Nephron progenitor cell (in vitro differentiated cells): ENCODE data around the gene LMF2.
"Not testable (repeated sequence)": the region's sequence is repeated elsewhere in the genome, so short reads cannot be mapped to it uniquely, and the experiment has no call there.

Experiments
- DNase-seq: peaks from one replicate; pipeline ENCODE4 v3.0.0; 2021
- H3K27ac Mint-ChIP-seq: 2 replicates; pipeline ENCODE4 v1.8.0; 2021; ENCODE audit warnings: mild to moderate bottlenecking, moderate library complexity, mixed read lengths
- H3K27me3 Mint-ChIP-seq: 2 replicates; pipeline ENCODE4 v1.8.0; 2021; ENCODE audit warnings: mild to moderate bottlenecking, low read depth, mixed read lengths; ENCODE audit not compliant: poor library complexity
- H3K36me3 Mint-ChIP-seq: 2 replicates; pipeline ENCODE4 v1.8.0; 2021; ENCODE audit warnings: low read depth, mixed read lengths
- H3K4me1 Mint-ChIP-seq: 2 replicates; pipeline ENCODE4 v1.8.0; 2021; ENCODE audit warnings: mixed read lengths
- H3K4me3 Mint-ChIP-seq: 2 replicates; pipeline ENCODE4 v1.8.0; 2021; ENCODE audit warnings: mild to moderate bottlenecking, moderate library complexity, mixed read lengths
- H3K9me3 Mint-ChIP-seq: 2 replicates; pipeline ENCODE4 v1.8.0; 2021; ENCODE audit warnings: mild to moderate bottlenecking, moderate library complexity, mixed read lengths
- TF ChIP-seq, protein P1 (sequence below): fragments of 200-600 bp; sonication (generic); IDR thresholded peaks from 2 replicates; pipeline ENCODE4 v1.5.0; 2021; ENCODE audit warnings: antibody characterized with exemption

The LMF2 gene

DNA sequence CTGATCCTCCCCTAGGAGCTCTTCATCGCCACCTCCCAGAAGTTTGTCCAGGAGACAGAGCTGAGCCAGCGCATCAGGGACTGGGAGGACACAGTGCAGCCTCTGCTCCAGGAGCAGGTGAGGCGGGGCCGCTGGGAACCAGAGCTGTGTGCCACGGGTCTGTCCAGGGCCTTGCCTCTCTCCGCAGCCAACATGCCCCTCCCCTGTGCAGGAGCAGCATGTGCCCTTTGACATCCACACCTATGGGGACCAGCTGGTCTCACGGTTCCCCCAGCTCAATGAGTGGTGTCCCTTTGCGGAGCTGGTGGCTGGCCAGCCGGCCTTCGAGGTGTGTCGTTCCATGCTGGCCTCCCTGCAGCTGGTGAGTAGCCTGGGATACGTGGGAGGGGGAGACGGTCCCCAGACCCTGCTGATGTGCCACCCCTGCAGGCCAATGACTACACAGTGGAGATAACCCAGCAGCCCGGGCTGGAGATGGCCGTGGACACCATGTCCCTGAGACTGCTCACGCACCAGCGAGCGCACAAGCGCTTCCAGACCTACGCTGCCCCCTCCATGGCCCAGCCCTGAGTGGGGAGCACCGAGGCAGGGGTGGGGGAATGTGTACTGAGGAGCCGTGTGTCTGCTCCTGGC is 15.4 kb upstream of the LMF2 start:
- DNase-seq = no peak
- H3K36me3 Mint-ChIP-seq = peaks cover 19% of the 10 kb centered on the region
- peaks cover 21% of the 10 kb centered on the region for H3K4me1 Mint-ChIP-seq
- no peak overlapping the region for H3K27ac Mint-ChIP-seq
- H3K27me3 Mint-ChIP-seq = peaks cover 8% of the 10 kb centered on the region
- H3K9me3 Mint-ChIP-seq = no peaks in the 10 kb centered on the region
- TF ChIP-seq, protein P1, sequence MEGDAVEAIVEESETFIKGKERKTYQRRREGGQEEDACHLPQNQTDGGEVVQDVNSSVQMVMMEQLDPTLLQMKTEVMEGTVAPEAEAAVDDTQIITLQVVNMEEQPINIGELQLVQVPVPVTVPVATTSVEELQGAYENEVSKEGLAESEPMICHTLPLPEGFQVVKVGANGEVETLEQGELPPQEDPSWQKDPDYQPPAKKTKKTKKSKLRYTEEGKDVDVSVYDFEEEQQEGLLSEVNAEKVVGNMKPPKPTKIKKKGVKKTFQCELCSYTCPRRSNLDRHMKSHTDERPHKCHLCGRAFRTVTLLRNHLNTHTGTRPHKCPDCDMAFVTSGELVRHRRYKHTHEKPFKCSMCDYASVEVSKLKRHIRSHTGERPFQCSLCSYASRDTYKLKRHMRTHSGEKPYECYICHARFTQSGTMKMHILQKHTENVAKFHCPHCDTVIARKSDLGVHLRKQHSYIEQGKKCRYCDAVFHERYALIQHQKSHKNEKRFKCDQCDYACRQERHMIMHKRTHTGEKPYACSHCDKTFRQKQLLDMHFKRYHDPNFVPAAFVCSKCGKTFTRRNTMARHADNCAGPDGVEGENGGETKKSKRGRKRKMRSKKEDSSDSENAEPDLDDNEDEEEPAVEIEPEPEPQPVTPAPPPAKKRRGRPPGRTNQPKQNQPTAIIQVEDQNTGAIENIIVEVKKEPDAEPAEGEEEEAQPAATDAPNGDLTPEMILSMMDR = no peak
- H3K4me3 Mint-ChIP-seq = peak overlapping the region; percentile 25

GRCh38 chr22:50522208-50522805 is 14.8 kb upstream of the LMF2 start:
- no peaks in the 10 kb centered on the region for H3K9me3 Mint-ChIP-seq
- peaks cover 2% of the 10 kb centered on the region for H3K27me3 Mint-ChIP-seq
- peaks cover 16% of the 10 kb centered on the region for H3K36me3 Mint-ChIP-seq

GRCh38 chr22:50521710-50522109 is 14.2 kb upstream of the LMF2 start:
- Mint-ChIP-seq H3K36me3 (peaks cover 16% of the 10 kb centered on the region), H3K4me1 (peaks cover 9% of the 10 kb centered on the region), H3K4me3 (no peak overlapping the region), H3K27me3 (no peaks in the 10 kb centered on the region), H3K9me3 (no peaks in the 10 kb centered on the region), H3K27ac (no peak overlapping the region)
- TF ChIP-seq, protein P1 = no peak
- DNase-seq = no peak

More at GRCh38 chr22:50522208-50522805, 14.8 kb upstream of the LMF2 start:
- no peak overlapping the region for H3K4me3 Mint-ChIP-seq
- no peak overlapping the region for H3K27ac Mint-ChIP-seq
- TF ChIP-seq, protein P1 = no peak
- no peak for DNase-seq
- H3K4me1 Mint-ChIP-seq = peaks cover 15% of the 10 kb centered on the region

GRCh38 chr22:50520826-50521453 is 13.4 kb upstream of the LMF2 start:
- Mint-ChIP-seq H3K27ac (no peak overlapping the region), H3K4me3 (no peak overlapping the region), H3K9me3 (no peaks in the 10 kb centered on the region), H3K4me1 (peaks cover 8% of the 10 kb centered on the region), H3K36me3 (peaks cover 16% of the 10 kb centered on the region), H3K27me3 (no peaks in the 10 kb centered on the region)
- TF ChIP-seq, protein P1 = no peak
- no peak for DNase-seq

DNA sequence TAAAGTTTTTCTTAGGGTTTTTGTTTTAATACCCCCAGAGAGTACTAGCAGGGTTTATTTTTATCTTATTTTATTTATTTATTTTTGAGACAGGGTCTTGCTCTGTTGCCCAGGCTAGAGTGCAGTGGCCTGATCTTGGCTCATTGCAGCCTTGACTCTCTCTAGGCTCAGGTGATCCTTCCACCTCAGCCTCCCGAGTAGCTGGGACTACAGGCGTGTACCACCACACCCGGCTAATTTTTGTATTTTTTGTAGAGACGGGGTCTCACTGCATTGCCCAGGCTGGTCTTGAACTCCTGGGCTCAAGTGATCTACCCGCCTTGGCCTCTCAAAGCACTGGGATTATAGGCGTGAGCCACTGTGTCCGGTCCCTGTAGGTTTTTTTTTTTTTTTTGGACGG is 12.7 kb upstream of the LMF2 start:
- not testable (repeated sequence) for H3K4me3 Mint-ChIP-seq, H3K4me1 Mint-ChIP-seq, H3K27me3 Mint-ChIP-seq, H3K27ac Mint-ChIP-seq, DNase-seq, H3K9me3 Mint-ChIP-seq
- peaks cover 16% of the 10 kb centered on the region for H3K36me3 Mint-ChIP-seq

DNA sequence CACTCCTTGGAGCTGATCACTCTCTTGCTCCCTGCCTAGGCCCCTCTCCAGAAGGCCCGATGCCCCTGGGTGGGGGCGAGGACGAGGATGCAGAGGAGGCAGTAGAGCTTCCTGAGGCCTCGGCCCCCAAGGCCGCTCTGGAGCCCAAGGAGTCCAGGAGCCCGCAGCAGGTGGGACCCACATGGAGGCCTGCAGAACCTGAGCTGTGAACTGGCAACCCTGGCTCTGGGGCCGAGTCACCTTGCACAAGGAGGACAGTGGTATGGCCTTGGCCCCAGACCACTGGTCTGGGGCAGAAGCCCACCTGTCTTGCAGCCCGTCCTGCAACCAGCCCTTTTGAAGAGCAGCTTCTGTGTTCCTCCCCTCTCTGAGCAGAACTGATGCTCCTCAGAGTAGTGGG is 11.6 kb upstream of the LMF2 start:
- Mint-ChIP-seq H3K27ac (no peak overlapping the region), H3K4me3 (no peak overlapping the region), H3K4me1 (no peaks in the 10 kb centered on the region), H3K9me3 (no peaks in the 10 kb centered on the region), H3K27me3 (no peaks in the 10 kb centered on the region), H3K36me3 (peaks cover 21% of the 10 kb centered on the region)
- DNase-seq = no peak
- TF ChIP-seq, protein P1 = no peak
